Duodenal mucosa (tissue), 2 donors: ENCODE data around the gene SREBF1.

ENCODE experiments used
- H3K27ac ChIP-seq: one replicate; pipeline ENCODE4 v1.7.0; 2013; ENCODE audit warnings: low read depth, low read length
- H3K27me3 ChIP-seq, 2 donors: one replicate each; pipeline ENCODE4 v1.7.0; 2013; ENCODE audit warnings: low read length in 2 of 2, control low read depth in 1 of 2; ENCODE audit not compliant: insufficient read depth in 2 of 2, control insufficient read depth in 1 of 2
- H3K36me3 ChIP-seq, 2 donors: one replicate each; pipeline ENCODE4 v1.7.0; 2013; ENCODE audit warnings: low read length in 2 of 2, control low read depth in 1 of 2; ENCODE audit not compliant: insufficient read depth in 2 of 2, control insufficient read depth in 1 of 2
- H3K4me1 ChIP-seq, 2 donors: one replicate each; pipeline ENCODE4 v1.7.0; 2013; ENCODE audit warnings: low read length in 2 of 2, control low read depth in 1 of 2; ENCODE audit not compliant: insufficient read depth in 2 of 2, control insufficient read depth in 1 of 2
- H3K4me3 ChIP-seq, 2 donors: one replicate each; pipeline ENCODE4 v1.7.0; 2013; ENCODE audit warnings: low read length in 2 of 2, low read depth in 1 of 2
- H3K9ac ChIP-seq, 2 donors: one replicate each; pipeline ENCODE4 v1.7.0; 2013; ENCODE audit warnings: low read length in 2 of 2, low read depth in 1 of 2
- H3K9me3 ChIP-seq, 2 donors: one replicate each; pipeline ENCODE4 v1.7.0; 2013; ENCODE audit warnings: low read length in 2 of 2, control low read depth in 1 of 2; ENCODE audit not compliant: control insufficient read depth in 1 of 2

The SREBF1 gene

GRCh38 chr17:17834974-17835373, 1.8 kb downstream of the SREBF1 start:
- Histone ChIP-seq H3K4me1 (peaks cover 54 to 67% of the 10 kb centered on the region in 2 donors), H3K9ac (peak overlapping the region; percentile 21 to 96), H3K4me3 (peak overlapping the region in 1 of 2 donors; percentile 68), H3K9me3 (no peaks in the 10 kb centered on the region), H3K27ac (no peak overlapping the region), H3K27me3 (no peaks in the 10 kb centered on the region), H3K36me3 (peaks cover 3 to 5% of the 10 kb centered on the region in 2 donors)

GRCh38 chr17:17833658-17834357, 3.0 kb downstream of the SREBF1 start:
- H3K27me3 ChIP-seq, result no peaks in the 10 kb centered on the region
- no peak overlapping the region for H3K4me3 ChIP-seq
- peaks cover 46 to 57% of the 10 kb centered on the region in 2 donors for H3K4me1 ChIP-seq
- peaks cover 3 to 5% of the 10 kb centered on the region in 2 donors for H3K36me3 ChIP-seq
- H3K9ac ChIP-seq, result no peak overlapping the region
- no peak overlapping the region for H3K27ac ChIP-seq
- no peaks in the 10 kb centered on the region for H3K9me3 ChIP-seq

- Histone ChIP-seq H3K9ac (no peak overlapping the region), H3K4me3 (no peak overlapping the region), H3K4me1 (peaks cover 41 to 43% of the 10 kb centered on the region in 2 donors), H3K27ac (no peak overlapping the region), H3K27me3 (no peaks in the 10 kb centered on the region), H3K9me3 (no peaks in the 10 kb centered on the region), H3K36me3 (peaks cover 3 to 5% of the 10 kb centered on the region in 2 donors)
Observed at GRCh38 chr17:17832032-17832363, 4.8 kb downstream of the SREBF1 start.

GRCh38 chr17:17831208-17832031, 5.4 kb downstream of the SREBF1 start:
- Histone ChIP-seq H3K4me1 (peaks cover 46 to 48% of the 10 kb centered on the region in 2 donors), H3K36me3 (peaks cover 3 to 5% of the 10 kb centered on the region in 2 donors), H3K9me3 (no peaks in the 10 kb centered on the region), H3K27me3 (no peaks in the 10 kb centered on the region), H3K9ac (no peak overlapping the region), H3K27ac (no peak overlapping the region), H3K4me3 (no peak overlapping the region)

- Histone ChIP-seq H3K36me3 (peaks cover 3 to 5% of the 10 kb centered on the region in 2 donors), H3K27me3 (no peaks in the 10 kb centered on the region), H3K4me1 (peaks cover 46 to 52% of the 10 kb centered on the region in 2 donors), H3K9ac (peak overlapping the region in 1 of 2 donors; percentile 27), H3K27ac (no peak overlapping the region), H3K4me3 (no peak overlapping the region), H3K9me3 (no peaks in the 10 kb centered on the region)
Observed at GRCh38 chr17:17830740-17831207, 6.0 kb downstream of the SREBF1 start.

- Histone ChIP-seq H3K4me1 (peaks cover 43 to 49% of the 10 kb centered on the region in 2 donors), H3K4me3 (no peak overlapping the region), H3K27ac (no peak overlapping the region), H3K9ac (no peak overlapping the region), H3K27me3 (no peaks in the 10 kb centered on the region), H3K36me3 (peaks cover 3 to 5% of the 10 kb centered on the region in 2 donors), H3K9me3 (no peaks in the 10 kb centered on the region)
Observed at GRCh38 chr17:17830269-17830567, 6.6 kb downstream of the SREBF1 start.

- no peaks in the 10 kb centered on the region for H3K27me3 ChIP-seq
- peaks cover 50 to 54% of the 10 kb centered on the region in 2 donors for H3K4me1 ChIP-seq
- peaks cover 3 to 5% of the 10 kb centered on the region in 2 donors for H3K36me3 ChIP-seq
- H3K9ac ChIP-seq, result no peak overlapping the region
- H3K9me3 ChIP-seq, result no peaks in the 10 kb centered on the region
- H3K27ac ChIP-seq, result no peak overlapping the region
- H3K4me3 ChIP-seq, result no peak overlapping the region
Observed at GRCh38 chr17:17827826-17828621, 8.8 kb downstream of the SREBF1 start.

- Histone ChIP-seq H3K9ac (no peak overlapping the region), H3K36me3 (peaks cover under 1 to 1% of the 10 kb centered on the region in 2 donors), H3K4me3 (no peak overlapping the region), H3K27ac (no peak overlapping the region), H3K4me1 (peaks cover 59 to 61% of the 10 kb centered on the region in 2 donors), H3K9me3 (no peaks in the 10 kb centered on the region), H3K27me3 (no peaks in the 10 kb centered on the region)
Observed at GRCh38 chr17:17826942-17827785, 9.6 kb downstream of the SREBF1 start.

GRCh38 chr17:17826342-17826713, 10.5 kb downstream of the SREBF1 start:
- Histone ChIP-seq H3K9me3 (no peaks in the 10 kb centered on the region), H3K4me1 (peaks cover 61 to 67% of the 10 kb centered on the region in 2 donors), H3K27me3 (no peaks in the 10 kb centered on the region), H3K9ac (no peak overlapping the region), H3K27ac (peak overlapping the region; percentile 54), H3K36me3 (no peaks in the 10 kb centered on the region), H3K4me3 (no peak overlapping the region)
